ENCODE data around the gene MYO5C. TPM values are rescaled to one million over a fixed set of nuclear protein-coding genes. Genes with fewer than 3 reads are reported as not detected.

Gene MYO5C
- total RNA-seq, 4 donors from 2014 or later: 3.7 to 12.4 (median 7.6) TPM

DNA sequence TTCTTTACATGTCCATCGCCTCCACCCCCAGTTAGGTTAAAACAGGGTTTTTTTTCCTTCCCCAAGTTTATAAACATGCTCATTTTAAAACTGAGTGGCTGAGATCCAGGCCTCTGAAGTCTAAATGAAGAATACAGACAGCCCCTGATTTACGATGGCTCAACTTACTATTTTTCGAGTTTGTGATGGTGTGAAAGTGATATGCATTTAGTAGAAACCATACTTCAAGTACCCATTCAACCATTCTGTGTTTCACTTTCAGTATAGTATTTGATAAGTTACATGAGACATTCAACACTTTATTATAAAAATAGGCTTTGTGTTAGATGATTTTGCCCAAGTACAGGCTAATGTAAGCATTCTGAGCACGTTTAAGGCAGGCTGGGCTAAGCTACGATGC, 73.9 kb downstream of the MYO5C start:
- no peak overlapping the region for H3K4me3 ChIP-seq

DNA sequence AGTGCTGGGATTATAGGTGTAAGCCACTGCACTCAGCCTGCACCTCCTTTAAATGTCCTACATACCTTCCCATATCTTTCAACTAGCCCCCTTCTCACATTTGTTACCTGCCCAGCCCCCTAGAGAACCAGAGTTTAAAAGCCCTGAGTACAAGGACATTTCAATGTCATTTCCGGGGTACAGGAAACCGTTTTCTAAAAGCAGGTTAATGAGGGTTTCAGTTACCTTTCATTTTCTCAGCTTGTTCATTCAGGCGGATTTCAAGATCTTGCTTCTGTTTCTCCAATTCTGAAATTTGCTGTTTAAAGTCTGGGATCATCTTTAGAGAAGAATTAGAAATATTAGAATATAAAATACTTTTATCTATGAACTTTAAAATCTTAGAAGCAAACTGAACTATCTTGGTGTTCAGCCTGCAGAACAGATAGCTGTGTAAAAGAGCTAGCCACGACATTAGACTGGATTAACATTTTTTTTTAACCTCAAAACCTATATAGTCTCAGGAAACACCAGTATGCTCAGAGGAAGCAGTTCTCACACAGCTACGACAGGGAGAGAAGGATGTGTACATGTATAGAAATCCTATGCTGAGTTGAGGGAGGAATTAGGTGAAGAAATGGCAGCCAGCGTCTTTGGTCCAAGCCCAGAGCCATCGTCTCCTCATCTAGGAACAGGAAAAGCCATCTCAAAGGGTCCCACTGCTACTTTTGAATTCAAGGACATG, 74.5 kb downstream of the MYO5C start:
- Histone ChIP-seq H3K36me3 (peaks cover 0 to 39% (median 5%) of the 10 kb centered on the region in 4 donors), H3K4me3 (no peak overlapping the region), H3K4me1 (no peaks in the 10 kb centered on the region), H3K27ac (replicated peaks in 1 of 4) (no peak overlapping the region), H3K27me3 (no peaks in the 10 kb centered on the region), H3K9me3 (no peaks in the 10 kb centered on the region)
- 86% methylated on average over 7 of the region's 7 CpGs for WGBS
- TF ChIP-seq, protein P1, sequence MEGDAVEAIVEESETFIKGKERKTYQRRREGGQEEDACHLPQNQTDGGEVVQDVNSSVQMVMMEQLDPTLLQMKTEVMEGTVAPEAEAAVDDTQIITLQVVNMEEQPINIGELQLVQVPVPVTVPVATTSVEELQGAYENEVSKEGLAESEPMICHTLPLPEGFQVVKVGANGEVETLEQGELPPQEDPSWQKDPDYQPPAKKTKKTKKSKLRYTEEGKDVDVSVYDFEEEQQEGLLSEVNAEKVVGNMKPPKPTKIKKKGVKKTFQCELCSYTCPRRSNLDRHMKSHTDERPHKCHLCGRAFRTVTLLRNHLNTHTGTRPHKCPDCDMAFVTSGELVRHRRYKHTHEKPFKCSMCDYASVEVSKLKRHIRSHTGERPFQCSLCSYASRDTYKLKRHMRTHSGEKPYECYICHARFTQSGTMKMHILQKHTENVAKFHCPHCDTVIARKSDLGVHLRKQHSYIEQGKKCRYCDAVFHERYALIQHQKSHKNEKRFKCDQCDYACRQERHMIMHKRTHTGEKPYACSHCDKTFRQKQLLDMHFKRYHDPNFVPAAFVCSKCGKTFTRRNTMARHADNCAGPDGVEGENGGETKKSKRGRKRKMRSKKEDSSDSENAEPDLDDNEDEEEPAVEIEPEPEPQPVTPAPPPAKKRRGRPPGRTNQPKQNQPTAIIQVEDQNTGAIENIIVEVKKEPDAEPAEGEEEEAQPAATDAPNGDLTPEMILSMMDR (IDR thresholded peaks at IDR 0.05): no peak
- no peak for TF ChIP-seq EP300 (IDR thresholded peaks at IDR 0.05)
- no peak for TF ChIP-seq POLR2AphosphoS5 (IDR thresholded peaks at IDR 0.05)
- TF ChIP-seq POLR2A (IDR thresholded peaks at IDR 0.05; ENCODE audit: low read depth): no peak
- intact Hi-C loops (cut with DNase I): no loop called here
- no peak for DNase-seq (ENCODE audit: extremely low spot score)

More for the DNA sequence above, 73.9 kb downstream of the MYO5C start:
- no peaks in the 10 kb centered on the region for H3K9me3 ChIP-seq
- WGBS: 78% methylated on average over 5 of the region's 5 CpGs
- intact Hi-C loops (cut with DNase I): no loop called here
- H3K27me3 ChIP-seq: no peaks in the 10 kb centered on the region
- H3K4me1 ChIP-seq: no peaks in the 10 kb centered on the region
- TF ChIP-seq, protein P1 (IDR thresholded peaks at IDR 0.05): no peak
- TF ChIP-seq POLR2AphosphoS5 (IDR thresholded peaks at IDR 0.05) (no peak), EP300 (IDR thresholded peaks at IDR 0.05) (no peak), POLR2A (IDR thresholded peaks at IDR 0.05; ENCODE audit: low read depth) (no peak)
- H3K27ac ChIP-seq (replicated peaks in 1 of 4): no peak overlapping the region
- H3K36me3 ChIP-seq: peaks cover 0 to 39% (median 5%) of the 10 kb centered on the region in 4 donors
- no peak for DNase-seq (ENCODE audit: extremely low spot score)

DNA sequence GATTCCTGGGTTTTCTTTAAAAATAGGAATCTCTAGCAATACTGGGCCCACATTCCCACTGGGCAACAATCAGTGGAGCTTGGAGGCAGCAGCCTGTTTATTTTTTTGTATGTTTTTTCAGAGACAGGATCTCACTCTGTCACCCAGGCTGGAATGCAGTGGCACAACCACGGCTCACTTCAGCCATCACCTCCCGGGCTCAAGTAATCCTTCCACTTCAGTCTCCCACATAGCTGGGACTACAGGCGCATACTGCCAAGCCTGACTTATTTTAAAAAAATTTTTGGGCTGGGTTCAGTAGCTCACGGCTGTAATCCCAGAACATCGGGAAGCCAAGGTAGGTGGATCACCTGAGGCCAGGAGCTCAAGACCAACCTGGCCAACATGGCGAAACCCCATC, 75.4 kb downstream of the MYO5C start:
- Histone ChIP-seq H3K27ac (replicated peaks in 1 of 4) (no peak overlapping the region), H3K27me3 (no peaks in the 10 kb centered on the region), H3K36me3 (peaks cover 0 to 39% (median 5%) of the 10 kb centered on the region in 4 donors), H3K4me3 (no peak overlapping the region), H3K9me3 (no peaks in the 10 kb centered on the region), H3K4me1 (no peaks in the 10 kb centered on the region)
- intact Hi-C loops (cut with DNase I): no loop called here
- WGBS: 90% methylated on average over 6 of the region's 6 CpGs
- TF ChIP-seq, protein P1 (IDR thresholded peaks at IDR 0.05): no peak
- TF ChIP-seq POLR2AphosphoS5 (IDR thresholded peaks at IDR 0.05) (no peak), EP300 (IDR thresholded peaks at IDR 0.05) (no peak), POLR2A (IDR thresholded peaks at IDR 0.05; ENCODE audit: low read depth) (no peak)
- no peak for DNase-seq (ENCODE audit: extremely low spot score)

DNA sequence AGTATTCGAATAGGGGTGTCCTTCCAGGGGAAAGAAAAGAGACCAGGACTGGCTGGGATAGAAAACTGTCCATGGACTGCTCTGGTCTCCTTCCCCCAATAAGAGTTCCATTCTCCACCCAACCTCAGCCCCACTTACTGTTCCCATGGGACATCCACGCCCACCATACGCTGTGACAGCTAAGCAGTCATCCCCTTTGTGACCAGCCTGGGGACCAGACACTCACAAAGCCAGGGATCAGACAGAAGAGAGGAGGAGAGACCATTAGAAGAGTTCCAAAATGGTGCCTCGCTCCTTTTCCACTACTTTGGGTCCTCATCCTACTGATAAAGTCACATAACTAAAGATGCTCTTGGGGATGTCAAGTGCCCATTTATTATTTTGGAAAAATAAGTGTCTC, 76.8 kb downstream of the MYO5C start:
- DNase-seq (ENCODE audit: extremely low spot score): peak; percentile 53
- Histone ChIP-seq H3K27ac (replicated peaks in 1 of 4) (no peak overlapping the region), H3K9me3 (no peaks in the 10 kb centered on the region), H3K36me3 (peaks cover 0 to 26% (median 5%) of the 10 kb centered on the region in 4 donors), H3K27me3 (no peaks in the 10 kb centered on the region), H3K4me1 (no peaks in the 10 kb centered on the region), H3K4me3 (no peak overlapping the region)
- intact Hi-C loops (cut with DNase I): no loop called here
- TF ChIP-seq EP300 (IDR thresholded peaks at IDR 0.05) (no peak), POLR2AphosphoS5 (IDR thresholded peaks at IDR 0.05) (no peak), POLR2A (IDR thresholded peaks at IDR 0.05; ENCODE audit: low read depth) (no peak)
- TF ChIP-seq, protein P1 (IDR thresholded peaks at IDR 0.05): no peak
- WGBS: 92% methylated on average over 4 of the region's 4 CpGs
